MG63 (cell line): ENCODE data around the gene LMF1. TPM values are rescaled to one million over a fixed set of nuclear protein-coding genes. Genes with fewer than 3 reads are reported as not detected.
A peak's percentile ranks its signal among the peaks of the same experiment; 100 is the strongest.

Experiments used
- DNase-seq: peaks from one replicate; pipeline ENCODE4 v3.0.0-alpha.2; 2020
- H3K27me3 ChIP-seq: fragments of 250-450 bp; sonication (Bioruptor Pico); 2 replicates; pipeline ENCODE4 v1.5.1; 2020; ENCODE audit warnings: mild to moderate bottlenecking, moderate library complexity
- H3K36me3 ChIP-seq: fragments of 250-450 bp; sonication (Bioruptor Pico); 2 replicates; pipeline ENCODE4 v1.5.1; 2020; ENCODE audit warnings: mild to moderate bottlenecking, moderate library complexity
- H3K4me3 ChIP-seq: fragments of 250-450 bp; sonication (Bioruptor Pico); 2 replicates; pipeline ENCODE4 v1.5.1; 2020; ENCODE audit warnings: mild to moderate bottlenecking, moderate library complexity
- H3K9me3 ChIP-seq: fragments of 250-450 bp; sonication (Bioruptor Pico); 2 replicates; pipeline ENCODE4 v1.5.1; 2020; ENCODE audit warnings: mild to moderate bottlenecking, moderate library complexity
- total RNA-seq: library from RNA; depleted of rRNA; stranded (reverse); fragments of >200 nt; shearing (Covaris generic); gene quantifications from 2 replicates; pipeline ENCODE4 v1.2.3, GENCODE V29; 2014; ENCODE audit warnings: low replicate concordance

LMF1 gene
- total RNA-seq, 1 experiment from 2014 or later = 11.1 TPM

- Histone ChIP-seq H3K9me3 (no peaks in the 10 kb centered on the region), H3K36me3 (no peaks in the 10 kb centered on the region), H3K27me3 (peaks cover 32% of the 10 kb centered on the region), H3K4me3 (no peak overlapping the region)
- no peak for DNase-seq
These were observed 9.2 kb upstream of the LMF1 start for GRCh38 chr16:979859-980594.

- peaks cover 28% of the 10 kb centered on the region for H3K27me3 ChIP-seq
- H3K36me3 ChIP-seq = no peaks in the 10 kb centered on the region
- H3K4me3 ChIP-seq = no peak overlapping the region
- no peaks in the 10 kb centered on the region for H3K9me3 ChIP-seq
- DNase-seq = no peak
These were observed 8.4 kb upstream of the LMF1 start for GRCh38 chr16:979147-979546.

GRCh38 chr16:978403-978802, 7.6 kb upstream of the LMF1 start:
- H3K4me3 ChIP-seq = no peak overlapping the region
- DNase-seq = no peak
- no peaks in the 10 kb centered on the region for H3K9me3 ChIP-seq
- no peaks in the 10 kb centered on the region for H3K36me3 ChIP-seq
- H3K27me3 ChIP-seq = peaks cover 22% of the 10 kb centered on the region

- Histone ChIP-seq H3K9me3 (no peaks in the 10 kb centered on the region), H3K4me3 (no peak overlapping the region), H3K36me3 (no peaks in the 10 kb centered on the region), H3K27me3 (peaks cover 17% of the 10 kb centered on the region)
- no peak for DNase-seq
These were observed 7.1 kb upstream of the LMF1 start for GRCh38 chr16:977896-978295.

GRCh38 chr16:977081-977701, 6.4 kb upstream of the LMF1 start:
- Histone ChIP-seq H3K9me3 (no peaks in the 10 kb centered on the region), H3K27me3 (peaks cover 11% of the 10 kb centered on the region), H3K4me3 (no peak overlapping the region), H3K36me3 (no peaks in the 10 kb centered on the region)
- no peak for DNase-seq

- peaks cover 13% of the 10 kb centered on the region for H3K27me3 ChIP-seq
- DNase-seq = no peak
- H3K9me3 ChIP-seq = no peaks in the 10 kb centered on the region
- no peak overlapping the region for H3K4me3 ChIP-seq
- H3K36me3 ChIP-seq = no peaks in the 10 kb centered on the region
These were observed 5.7 kb upstream of the LMF1 start for GRCh38 chr16:976389-976931.

GRCh38 chr16:975291-975690, 4.5 kb upstream of the LMF1 start:
- Histone ChIP-seq H3K36me3 (no peaks in the 10 kb centered on the region), H3K27me3 (peaks cover 7% of the 10 kb centered on the region; the same call in 1 of the 2 replicates), H3K9me3 (no peaks in the 10 kb centered on the region), H3K4me3 (no peak overlapping the region)
- DNase-seq = no peak

- no peaks in the 10 kb centered on the region for H3K9me3 ChIP-seq
- DNase-seq = no peak
- H3K36me3 ChIP-seq = no peaks in the 10 kb centered on the region
- no peak overlapping the region for H3K4me3 ChIP-seq
- peaks cover 7% of the 10 kb centered on the region; the same call in 1 of the 2 replicates for H3K27me3 ChIP-seq
These were observed 4.0 kb upstream of the LMF1 start for GRCh38 chr16:974611-975261.

- H3K9me3 ChIP-seq = no peaks in the 10 kb centered on the region
- H3K36me3 ChIP-seq = 0 out of 2 replicates have a peak, but pooled peaks cover 4% of the 10 kb centered on the region
- DNase-seq = no peak
- no peak overlapping the region for H3K4me3 ChIP-seq
- H3K27me3 ChIP-seq = peaks cover 7% of the 10 kb centered on the region; the same call in 1 of the 2 replicates
These were observed 3.3 kb upstream of the LMF1 start for GRCh38 chr16:974001-974601.

- Histone ChIP-seq H3K4me3 (no peak overlapping the region), H3K36me3 (peaks cover 7% of the 10 kb centered on the region; the same call in 1 of the 2 replicates), H3K27me3 (peaks cover 7% of the 10 kb centered on the region; the same call in 1 of the 2 replicates), H3K9me3 (no peaks in the 10 kb centered on the region)
- no peak for DNase-seq
These were observed 2.6 kb upstream of the LMF1 start for GRCh38 chr16:973366-973765.

- peaks cover 7% of the 10 kb centered on the region; the same call in 1 of the 2 replicates for H3K27me3 ChIP-seq
- peaks cover under 1% of the 10 kb centered on the region; the same call in 1 of the 2 replicates for H3K9me3 ChIP-seq
- DNase-seq = no peak
These were observed 1.7 kb upstream of the LMF1 start for GRCh38 chr16:972316-973002.

GRCh38 chr16:971981-972315, 1.2 kb upstream of the LMF1 start:
- Histone ChIP-seq H3K27me3 (peaks cover 7% of the 10 kb centered on the region; the same call in 1 of the 2 replicates), H3K36me3 (peaks cover 20% of the 10 kb centered on the region), H3K9me3 (peaks cover 2% of the 10 kb centered on the region; the same call in 1 of the 2 replicates), H3K4me3 (no peak overlapping the region)
- DNase-seq = no peak

More at GRCh38 chr16:972316-973002, 1.7 kb upstream of the LMF1 start:
- no peak overlapping the region for H3K4me3 ChIP-seq
- peaks cover 15% of the 10 kb centered on the region for H3K36me3 ChIP-seq

GRCh38 chr16:971582-971905, 760 bp upstream of the LMF1 start:
- Histone ChIP-seq H3K36me3 (peaks cover 24% of the 10 kb centered on the region), H3K27me3 (peaks cover 7% of the 10 kb centered on the region; the same call in 1 of the 2 replicates), H3K4me3 (no peak overlapping the region), H3K9me3 (peaks cover 3% of the 10 kb centered on the region; the same call in 1 of the 2 replicates)
- no peak for DNase-seq

GRCh38 chr16:970386-970765, 408 bp downstream of the LMF1 start:
- Histone ChIP-seq H3K27me3 (peaks cover 7% of the 10 kb centered on the region; the same call in 1 of the 2 replicates), H3K36me3 (peaks cover 34% of the 10 kb centered on the region), H3K9me3 (peaks cover 13% of the 10 kb centered on the region), H3K4me3 (peak overlapping the region; percentile 93)
- no peak for DNase-seq

GRCh38 chr16:969508-970385, 1.0 kb downstream of the LMF1 start:
- H3K9me3 ChIP-seq = peaks cover 13% of the 10 kb centered on the region
- peak overlapping the region; percentile 93 for H3K4me3 ChIP-seq
- DNase-seq = peak; percentile 55
- H3K36me3 ChIP-seq = peaks cover 34% of the 10 kb centered on the region
- H3K27me3 ChIP-seq = peaks cover 7% of the 10 kb centered on the region; the same call in 1 of the 2 replicates
